HG02759 (cell line): ENCODE data around the gene LGR4.
A peak's percentile ranks its signal among the peaks of the same experiment; 100 is the strongest.
"Not testable (repeated sequence)": the region's sequence is repeated elsewhere in the genome, so short reads cannot be mapped to it uniquely, and the experiment has no call there.

Source experiments
- ATAC-seq: cut with Tn5 transposase; IDR thresholded peaks from one replicate; pipeline ENCODE4 v1.9.1; 2021; ENCODE audit warnings: mild to moderate bottlenecking, moderate library complexity; ENCODE audit not compliant: unreplicated experiment

Gene LGR4

GRCh38 chr11:27472398-27473016 lies at the start of gene LGR4:
TSS of gene LGR4 (minus strand) at chr11:27472790. CDS start at chr11:27472302, 488 bp downstream.
- ATAC-seq: peak; percentile 81

GRCh38 chr11:27520226-27520625 lies 47.6 kb upstream of the LGR4 start:
- ATAC-seq: no peak

DNA sequence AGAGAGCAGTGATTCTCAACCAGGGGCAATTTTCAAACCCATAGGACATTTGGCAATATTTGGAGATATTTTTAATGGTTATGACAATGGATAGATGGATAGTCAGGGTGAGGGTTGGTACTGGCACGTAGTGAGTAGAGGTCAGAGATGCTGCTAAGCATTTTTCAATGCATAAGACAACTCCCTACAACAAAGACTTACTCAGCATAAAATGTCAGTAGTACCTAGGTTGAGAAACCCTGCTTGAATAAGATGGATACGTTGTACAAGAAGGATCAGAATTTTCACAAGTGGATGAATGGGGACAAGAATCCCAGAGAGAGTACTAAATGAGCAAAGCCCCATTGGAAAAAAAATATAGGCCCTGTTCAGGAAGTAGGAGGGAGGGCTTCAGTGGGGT lies 45.9 kb upstream of the LGR4 start:
- no peak for ATAC-seq

DNA sequence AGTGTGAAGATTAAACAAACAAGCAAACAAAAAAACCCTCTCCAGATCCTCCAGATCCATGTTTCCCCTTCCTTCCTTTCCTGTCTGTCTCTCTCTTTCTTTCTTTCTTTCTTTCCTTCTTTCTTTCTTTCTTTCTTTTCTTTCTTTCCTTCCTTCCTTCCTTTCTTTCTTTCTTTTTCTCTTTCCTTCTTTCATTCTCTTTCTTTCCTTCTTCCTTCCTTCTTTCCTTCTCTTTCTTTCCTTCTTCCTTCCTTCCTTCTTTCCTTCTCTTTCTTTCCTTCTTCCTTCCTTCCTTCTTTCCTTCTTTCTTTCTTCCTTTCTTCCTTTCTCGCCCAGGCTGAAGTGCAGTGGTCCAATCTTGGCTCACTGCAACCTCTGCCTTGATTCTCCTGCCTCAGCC lies 44.9 kb upstream of the LGR4 start:
- not testable (repeated sequence) for ATAC-seq

DNA sequence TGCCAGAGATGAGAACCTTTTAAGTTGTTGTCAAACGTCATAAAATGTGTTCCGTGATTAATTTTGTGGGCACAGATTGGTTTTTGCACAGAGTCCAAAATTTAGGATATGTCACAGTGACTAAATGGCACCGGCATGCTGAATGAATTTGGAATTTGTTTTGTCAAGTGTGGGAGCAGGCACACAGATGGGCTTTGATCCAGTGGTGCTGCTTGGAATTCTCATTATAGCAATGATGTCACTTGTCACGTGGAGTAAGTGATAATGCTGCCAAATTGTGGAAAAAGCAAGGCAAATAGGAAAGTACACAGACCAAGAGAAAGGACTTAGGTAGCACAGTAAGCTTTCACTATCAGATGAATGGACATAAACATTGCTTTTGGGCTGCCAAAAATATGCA lies 42.0 kb upstream of the LGR4 start:
- no peak for ATAC-seq

DNA sequence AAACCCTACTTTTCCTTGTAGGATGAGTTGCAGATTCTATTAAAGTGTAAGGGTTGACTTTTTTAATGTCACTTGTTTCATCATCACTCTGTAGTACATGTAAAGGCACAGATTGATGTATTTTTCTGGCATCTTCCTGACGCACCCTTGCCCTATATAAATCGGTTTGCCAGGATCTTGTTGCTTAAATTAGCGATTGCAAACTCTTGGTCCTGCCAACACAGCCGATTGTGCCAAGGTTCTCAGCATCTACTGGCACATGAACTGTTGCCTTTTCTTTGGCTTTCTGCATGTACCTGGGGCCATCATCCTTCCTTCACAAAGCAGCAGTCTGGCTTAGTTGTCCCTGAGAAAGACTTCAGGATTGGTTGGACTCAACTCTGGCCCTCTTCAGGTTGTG lies 41.5 kb upstream of the LGR4 start:
- ATAC-seq: no peak

GRCh38 chr11:27513389-27513788 lies 40.8 kb upstream of the LGR4 start:
- no peak for ATAC-seq

DNA sequence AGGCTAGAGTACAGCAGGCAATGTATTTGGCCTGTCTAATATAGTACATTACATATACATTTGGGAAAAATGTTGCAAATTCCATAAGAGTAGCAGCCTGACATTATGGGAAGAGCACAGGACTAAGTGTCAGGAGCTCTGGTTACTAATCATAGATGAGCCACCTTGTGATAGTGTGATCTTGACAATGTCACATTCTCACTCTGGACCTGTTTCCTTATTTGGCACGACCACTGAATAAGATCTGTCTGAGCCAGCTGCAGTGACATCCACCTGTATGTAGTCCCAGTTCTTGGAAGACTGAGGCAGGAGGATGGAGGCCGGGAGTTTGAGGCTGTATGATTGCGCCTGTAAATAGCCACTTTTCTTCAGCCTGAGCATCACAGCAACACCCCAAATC lies 39.6 kb upstream of the LGR4 start:
- ATAC-seq: no peak

- no peak for ATAC-seq
Measured at GRCh38 chr11:27509908-27510307, 37.3 kb upstream of the LGR4 start.

DNA sequence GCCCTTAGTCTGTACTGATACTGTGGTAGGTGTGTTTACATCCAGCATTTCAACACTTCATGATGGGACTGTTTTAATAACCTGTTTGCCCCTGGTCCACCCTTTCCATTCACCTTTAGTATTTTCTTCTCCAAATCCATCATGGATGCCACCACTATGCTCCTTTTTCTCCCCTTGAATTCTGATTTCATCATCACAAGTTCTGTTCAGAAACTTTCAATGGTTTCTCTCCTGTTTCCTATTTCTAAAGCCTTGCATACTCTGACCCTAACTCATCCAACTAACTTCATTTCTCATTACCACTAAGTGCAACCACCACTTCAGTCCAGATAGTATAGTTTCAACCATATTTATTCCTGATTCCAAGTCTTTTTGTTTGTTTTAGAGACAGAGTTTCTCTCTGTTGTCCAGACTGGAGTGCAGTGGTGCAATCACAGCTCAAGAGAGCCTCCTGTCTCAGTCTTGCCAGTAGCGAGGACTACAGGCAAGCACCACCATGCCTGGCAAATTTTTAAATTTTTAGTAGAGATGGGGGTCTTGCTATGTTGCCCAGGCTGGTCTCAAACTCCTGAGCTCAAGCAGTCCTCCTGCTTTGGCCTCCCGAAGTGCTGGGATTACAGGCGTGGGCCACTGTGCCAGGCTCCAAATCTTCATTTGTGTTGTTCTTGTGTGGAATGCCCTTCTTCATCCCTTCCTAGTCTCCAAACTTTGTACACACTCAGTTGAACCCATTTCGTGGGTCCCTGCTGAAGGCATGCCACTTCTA lies 35.1 kb upstream of the LGR4 start:
- no peak for ATAC-seq

DNA sequence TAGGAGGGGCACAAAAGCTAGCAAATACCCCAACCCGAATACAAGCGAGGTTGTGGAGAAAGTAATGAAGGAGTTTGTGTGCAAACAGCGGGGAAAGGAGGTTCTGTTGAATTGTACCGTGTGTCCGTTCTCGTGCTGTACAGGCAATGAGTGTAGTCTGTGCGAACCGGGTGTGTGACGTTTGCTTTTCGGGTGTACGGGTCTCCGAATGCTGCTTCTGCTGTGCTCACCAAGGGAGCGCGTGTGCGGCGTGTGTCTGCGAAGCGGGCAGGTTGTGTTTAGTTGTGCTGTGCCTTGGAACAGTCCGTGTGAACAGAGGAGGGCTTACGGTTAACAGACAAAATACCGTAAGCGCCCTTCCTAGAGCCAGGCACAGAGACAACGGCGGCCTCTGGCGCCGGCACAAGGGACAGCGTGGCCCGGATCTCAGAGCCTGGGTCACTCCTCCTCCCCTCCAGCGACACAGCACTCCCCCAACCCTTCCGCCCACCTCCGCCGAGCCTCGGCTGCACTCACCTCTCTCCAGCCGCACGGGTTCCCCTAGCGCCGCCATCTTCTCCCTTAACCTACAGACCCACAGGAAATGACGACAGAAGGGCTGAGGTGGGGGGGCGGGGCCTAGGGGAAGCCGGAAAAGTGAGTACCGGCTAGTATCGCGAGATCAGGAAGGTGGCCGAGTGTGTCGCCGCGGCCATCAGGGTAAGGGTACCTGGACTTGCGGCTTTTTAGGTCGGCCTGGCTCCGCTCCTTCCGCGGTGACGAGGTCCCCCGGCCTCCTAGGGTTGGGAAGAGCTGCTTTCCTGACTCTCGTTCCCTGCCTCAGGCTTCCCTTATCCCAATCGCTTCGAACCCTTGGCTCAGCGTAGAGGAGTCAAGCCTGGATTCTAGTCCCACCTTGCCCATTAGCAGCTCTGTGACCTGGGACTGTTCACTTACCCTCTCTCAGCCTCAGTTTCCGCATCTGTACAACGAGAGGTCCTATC lies 33.9 kb upstream of the LGR4 start, which contains the start of gene LIN7C:
Gene LIN7C (minus strand): TSS at position 570 of the 983 bp plus-strand sequence. CDS start 17 bp downstream, at position 553.
- ATAC-seq: peak; percentile 92

- peak; percentile 5 for ATAC-seq
Measured at GRCh38 chr11:27505781-27506180, 33.2 kb upstream of the LGR4 start.

DNA sequence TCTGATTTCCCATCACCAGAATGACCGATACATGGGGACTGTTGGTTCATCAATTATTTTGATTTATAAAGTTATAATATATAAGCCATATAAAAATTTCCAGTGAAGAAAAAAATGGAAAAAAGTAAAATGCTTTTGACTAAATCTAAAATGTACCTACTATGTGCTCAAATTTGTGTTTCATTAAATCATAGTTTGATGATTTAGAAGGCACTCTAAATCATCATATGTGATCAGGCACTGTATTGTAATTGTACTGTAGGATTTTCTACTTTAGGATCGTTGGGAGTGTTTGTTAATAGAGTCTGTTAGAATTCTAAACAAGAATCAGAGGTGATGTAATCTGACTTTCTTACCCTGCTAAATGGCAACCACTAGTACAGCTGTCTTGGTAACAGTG lies 31.6 kb upstream of the LGR4 start:
- no peak for ATAC-seq

DNA sequence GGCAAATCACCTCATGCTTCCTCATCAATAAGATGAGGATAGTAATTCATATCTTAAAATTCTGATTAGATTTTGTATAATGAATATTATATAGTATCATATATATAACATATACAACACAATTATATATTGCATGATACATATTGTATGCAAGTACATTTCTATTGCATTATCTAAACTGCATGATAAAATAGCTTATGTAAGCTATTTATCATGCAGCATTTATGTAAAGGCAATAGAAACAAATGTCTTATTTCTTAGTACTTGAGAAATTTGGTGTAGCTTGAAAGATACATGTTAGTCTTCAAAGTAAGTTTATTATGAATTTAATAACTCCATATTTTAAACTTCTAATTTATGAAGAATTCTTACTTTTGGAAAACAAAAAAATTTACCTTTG lies 28.5 kb upstream of the LGR4 start:
- ATAC-seq: no peak

GRCh38 chr11:27497911-27498310 lies 25.3 kb upstream of the LGR4 start:
- ATAC-seq: no peak

DNA sequence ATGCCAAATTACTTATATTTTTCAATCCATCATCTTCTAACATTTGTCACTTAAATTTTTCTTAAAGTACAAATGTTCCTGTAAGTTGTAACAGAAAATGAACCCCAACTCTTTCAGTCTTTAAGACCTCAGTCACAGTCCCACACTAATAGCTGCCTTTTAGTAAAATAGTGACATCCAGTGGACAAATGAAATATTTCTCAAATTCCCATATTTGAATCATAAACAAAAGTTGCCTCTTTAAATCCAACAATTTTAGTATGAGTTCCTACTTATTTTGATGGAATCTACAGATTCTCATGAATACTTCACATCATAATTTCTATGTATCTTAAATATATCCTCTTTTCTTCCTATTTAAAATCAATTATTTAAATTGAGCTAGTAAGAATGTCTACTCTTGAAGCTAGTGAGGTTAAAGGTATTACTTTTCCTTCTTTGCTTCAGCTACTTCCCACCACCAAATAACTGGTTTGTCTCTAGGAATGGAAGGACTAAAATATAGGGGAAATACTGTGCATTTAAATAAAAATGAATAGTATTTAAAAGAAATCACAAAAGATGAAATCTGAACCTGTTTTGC lies 24.8 kb upstream of the LGR4 start:
- ATAC-seq: peak; percentile 54

DNA sequence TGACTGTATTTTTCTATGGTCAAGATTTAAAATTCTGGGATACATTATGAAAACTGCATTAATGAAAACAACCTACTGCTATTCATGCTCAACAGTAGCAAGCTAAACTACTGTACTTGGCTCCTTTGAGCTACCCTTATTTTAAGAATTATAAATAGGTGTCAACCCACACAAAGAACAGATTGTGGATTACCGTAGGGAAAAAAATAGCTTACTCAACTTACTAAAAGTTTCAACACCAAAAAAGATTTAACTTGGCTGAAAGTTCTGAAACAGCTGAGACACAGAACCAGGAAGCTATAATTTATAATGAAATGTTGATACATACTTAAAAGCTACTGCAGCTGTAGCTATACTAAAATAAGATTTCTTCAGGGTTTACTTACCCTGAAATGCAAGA lies 23.9 kb upstream of the LGR4 start:
- no peak for ATAC-seq

GRCh38 chr11:27495710-27496300 lies 23.2 kb upstream of the LGR4 start:
- ATAC-seq: no peak

GRCh38 chr11:27489092-27489491 lies 16.5 kb upstream of the LGR4 start:
- no peak for ATAC-seq

DNA sequence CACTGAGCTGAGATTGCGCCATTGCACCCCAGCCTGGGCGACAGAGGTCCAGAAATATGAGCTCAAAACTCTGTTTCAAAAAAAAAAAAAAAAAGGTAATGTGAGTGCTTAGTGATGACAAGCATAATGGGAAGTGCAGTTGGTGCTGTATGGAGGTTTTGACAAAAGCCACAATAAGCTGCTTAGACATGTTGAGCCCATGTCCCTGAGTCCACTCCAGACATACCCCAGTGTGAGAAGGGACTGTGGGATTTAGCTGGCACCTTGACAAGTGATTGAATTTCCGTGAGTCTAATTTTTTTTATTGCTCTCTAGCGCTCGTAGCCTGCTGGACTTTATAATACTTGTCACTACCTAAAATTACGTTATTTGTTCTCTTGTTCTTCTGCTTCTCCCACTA lies 15.1 kb upstream of the LGR4 start:
- ATAC-seq: no peak
